Glutamatergic neuron (in vitro differentiated cells): ENCODE measurements around the gene MAGEB2. TPM values are rescaled to one million over a fixed set of nuclear protein-coding genes. Genes with fewer than 3 reads are reported as not detected.
"Not testable (repeated sequence)": the region's sequence is repeated elsewhere in the genome, so short reads cannot be mapped to it uniquely, and the experiment has no call there.

Experiments used
- DNase-seq: peaks from one replicate; pipeline ENCODE4 v3.0.0; 2022
- H3K27ac Mint-ChIP-seq: one replicate; pipeline ENCODE4 v1.8.0; 2020; ENCODE audit warnings: mild to moderate bottlenecking, mixed read lengths, inconsistent platforms; ENCODE audit not compliant: unreplicated experiment
- H3K27me3 Mint-ChIP-seq: one replicate; pipeline ENCODE4 v1.8.0; 2020; ENCODE audit warnings: mild to moderate bottlenecking, moderate library complexity, mixed read lengths, inconsistent platforms; ENCODE audit not compliant: unreplicated experiment
- H3K36me3 Mint-ChIP-seq: one replicate; pipeline ENCODE4 v1.8.0; 2020; ENCODE audit warnings: mild to moderate bottlenecking, mixed read lengths, inconsistent platforms; ENCODE audit not compliant: unreplicated experiment
- H3K4me1 Mint-ChIP-seq: one replicate; pipeline ENCODE4 v1.8.0; 2020; ENCODE audit warnings: mild to moderate bottlenecking, low read depth, mixed read lengths, inconsistent platforms; ENCODE audit not compliant: unreplicated experiment
- H3K4me3 Mint-ChIP-seq: one replicate; pipeline ENCODE4 v1.8.0; 2020; ENCODE audit warnings: mild to moderate bottlenecking, mixed read lengths, inconsistent platforms; ENCODE audit not compliant: unreplicated experiment
- H3K9me3 Mint-ChIP-seq: one replicate; pipeline ENCODE4 v1.8.0; 2020; ENCODE audit warnings: mild to moderate bottlenecking, moderate library complexity, mixed read lengths, inconsistent platforms; ENCODE audit not compliant: unreplicated experiment
- CTCF ChIP-seq: fragments of 200-600 bp; sonication (generic); IDR thresholded peaks from one replicate; pipeline ENCODE4 v1.5.0; 2021; ENCODE audit not compliant: partially characterized antibody, unreplicated experiment
- long read RNA-seq: library from polyadenylated mRNA; unstranded; transcript quantifications from one replicate; pipeline ENCODE4 v2.0.0, GENCODE V29; 2020; ENCODE audit not compliant: unreplicated experiment
- total RNA-seq: library from RNA; stranded (reverse); fragmentation: NEBNext Ultra II Directional; extraction: Animal tissue kit (Norgen Biotek cat#: 25700); gene quantifications from one replicate; pipeline ENCODE4 v1.2.1, GENCODE V29; 2021; ENCODE audit not compliant: unreplicated experiment

The MAGEB2 gene
- not detected for total RNA-seq
- long read RNA-seq = 0 reads

- no peaks in the 10 kb centered on the region for H3K9me3 Mint-ChIP-seq
- no peak for DNase-seq
These were observed at the start of gene MAGEB2 for GRCh38 chrX:30215357-30215843. Gene MAGEB2, plus strand, starts transcription at chrX:30215563. Its CDS starts 3,018 bp downstream, at chrX:30218581.

DNA sequence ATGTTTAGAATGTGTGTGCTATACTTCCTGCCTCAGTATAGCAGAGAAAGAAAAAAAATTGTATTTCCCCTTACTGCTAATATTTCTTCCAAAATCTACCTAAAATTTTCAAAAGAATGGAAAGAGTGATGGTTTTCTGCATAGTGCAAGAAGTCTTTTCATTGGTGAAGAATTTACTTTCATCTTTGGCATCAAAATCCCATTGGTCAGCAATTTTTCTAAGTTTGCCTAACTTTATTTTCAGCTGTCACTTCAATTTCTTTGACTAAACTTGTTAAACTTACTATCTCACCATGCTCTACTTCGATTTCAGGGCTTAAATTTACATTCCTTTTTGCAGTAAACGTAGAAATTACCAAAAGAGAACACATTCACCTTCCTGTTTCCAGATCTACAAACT, 44.5 kb upstream of the MAGEB2 start:
- no peak overlapping the region for H3K4me3 Mint-ChIP-seq
- no peaks in the 10 kb centered on the region for H3K36me3 Mint-ChIP-seq
- H3K9me3 Mint-ChIP-seq = no peaks in the 10 kb centered on the region
- H3K4me1 Mint-ChIP-seq = no peaks in the 10 kb centered on the region
- DNase-seq = no peak
- TF ChIP-seq CTCF = no peak
- H3K27ac Mint-ChIP-seq = no peak overlapping the region
- no peaks in the 10 kb centered on the region for H3K27me3 Mint-ChIP-seq

More at GRCh38 chrX:30215357-30215843, at the start of gene MAGEB2:
- Mint-ChIP-seq H3K36me3 (no peaks in the 10 kb centered on the region), H3K27me3 (peaks cover 3% of the 10 kb centered on the region), H3K4me3 (no peak within 1 kb of the TSS), H3K4me1 (no peaks in the 10 kb centered on the region), H3K27ac (no peak within 1 kb of the TSS)
- no peak for TF ChIP-seq CTCF

DNA sequence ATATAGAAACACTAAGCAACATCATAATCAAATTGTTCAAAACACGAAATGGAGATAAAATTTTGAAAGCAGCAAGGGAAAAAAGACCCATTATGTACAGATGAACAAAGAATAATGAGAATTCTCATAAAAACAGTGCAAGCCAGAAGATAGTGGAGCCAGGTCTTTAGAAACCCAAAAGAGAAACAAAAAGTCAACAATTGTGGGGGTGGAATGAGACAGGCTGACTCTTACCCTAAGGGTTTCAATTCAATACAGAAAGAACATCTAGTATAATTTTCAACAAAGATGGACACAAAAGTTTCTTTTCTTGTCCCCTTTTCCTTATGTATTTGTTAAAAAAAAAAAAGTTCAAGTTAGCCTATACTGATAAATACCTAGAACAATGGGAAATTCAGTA, 34.0 kb upstream of the MAGEB2 start:
- H3K27ac Mint-ChIP-seq = no peak overlapping the region
- H3K27me3 Mint-ChIP-seq = no peaks in the 10 kb centered on the region
- no peak for DNase-seq
- no peak overlapping the region for H3K4me3 Mint-ChIP-seq
- H3K36me3 Mint-ChIP-seq = no peaks in the 10 kb centered on the region
- no peak for TF ChIP-seq CTCF
- H3K4me1 Mint-ChIP-seq = no peaks in the 10 kb centered on the region
- peaks cover 1% of the 10 kb centered on the region for H3K9me3 Mint-ChIP-seq

GRCh38 chrX:30183554-30183953, 31.8 kb upstream of the MAGEB2 start:
- TF ChIP-seq CTCF = no peak
- no peak for DNase-seq
- H3K27ac Mint-ChIP-seq = no peak overlapping the region
- peaks cover 1% of the 10 kb centered on the region for H3K9me3 Mint-ChIP-seq
- no peak overlapping the region for H3K4me3 Mint-ChIP-seq
- no peaks in the 10 kb centered on the region for H3K27me3 Mint-ChIP-seq
- H3K36me3 Mint-ChIP-seq = no peaks in the 10 kb centered on the region
- H3K4me1 Mint-ChIP-seq = no peaks in the 10 kb centered on the region

DNA sequence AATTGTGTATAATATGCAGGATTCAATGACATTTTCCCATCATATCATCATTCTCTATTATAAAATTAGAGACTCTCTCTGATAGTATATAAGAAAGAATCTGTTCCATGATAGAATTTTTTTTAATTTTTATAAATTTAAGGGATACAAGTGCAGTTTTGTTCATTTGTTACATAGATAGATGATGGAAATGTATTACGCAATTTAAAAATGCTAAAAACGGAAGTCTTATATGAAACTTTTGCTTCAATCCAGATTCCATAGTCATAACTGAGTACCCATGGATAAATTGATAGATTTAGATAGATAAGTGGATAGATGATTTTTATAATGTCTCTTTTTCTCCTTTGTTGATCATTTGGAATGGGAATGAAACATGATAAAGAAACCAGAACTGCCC, 24.9 kb upstream of the MAGEB2 start:
- no peaks in the 10 kb centered on the region for H3K27me3 Mint-ChIP-seq
- no peak for TF ChIP-seq CTCF
- no peak overlapping the region for H3K27ac Mint-ChIP-seq
- peaks cover 1% of the 10 kb centered on the region for H3K9me3 Mint-ChIP-seq
- DNase-seq = no peak
- H3K36me3 Mint-ChIP-seq = no peaks in the 10 kb centered on the region
- H3K4me1 Mint-ChIP-seq = peaks cover 4% of the 10 kb centered on the region
- no peak overlapping the region for H3K4me3 Mint-ChIP-seq

DNA sequence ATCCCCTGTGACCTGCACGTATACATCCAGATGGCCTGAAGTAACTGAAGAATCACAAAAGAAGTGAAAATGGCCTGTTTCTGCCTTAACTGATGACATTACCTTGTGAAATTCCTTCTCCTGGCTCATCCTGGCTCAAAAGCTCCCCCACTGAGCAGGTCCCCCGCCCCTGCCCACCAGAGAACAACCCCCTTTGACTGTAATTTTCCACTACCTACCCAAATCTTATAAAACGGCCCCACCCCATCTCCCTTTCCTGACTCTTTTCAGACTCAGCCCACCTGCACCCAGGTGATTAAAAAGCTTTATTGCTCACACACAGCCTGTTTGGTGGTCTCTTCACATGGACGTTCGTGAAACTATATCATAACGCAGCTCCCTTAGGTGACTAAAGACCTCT, 21.5 kb upstream of the MAGEB2 start:
- not testable (repeated sequence) for H3K4me3 Mint-ChIP-seq, H3K4me1 Mint-ChIP-seq, DNase-seq, H3K36me3 Mint-ChIP-seq, H3K27ac Mint-ChIP-seq, H3K9me3 Mint-ChIP-seq, H3K27me3 Mint-ChIP-seq
